HepG2 (cell line): ENCODE data around the gene NEK6. TPM values are rescaled to one million over a fixed set of nuclear protein-coding genes. Genes with fewer than 3 reads are reported as not detected.

Experiments
- CREM ChIP-seq, 2 experiments: sonication (generic) in 1 of 2; formaldehyde crosslinking in 1 of 2; IDR thresholded peaks; 2 replicates each; pipeline versions ENCODE4 v1.4.0 to v1.6.1; 2016 to 2020; ENCODE audit warnings: antibody characterized with exemption in 1 of 2, mild to moderate bottlenecking in 1 of 2, missing genetic modification reagents in 1 of 2
- HMG20A ChIP-seq: IDR thresholded peaks from 2 replicates; pipeline ENCODE4 v1.6.1; 2016; ENCODE audit warnings: borderline replicate concordance
- NFE2L2 ChIP-seq: fragments of 150-350 bp; IDR thresholded peaks from 2 replicates; pipeline ENCODE4 v1.6.1; 2014; ENCODE audit warnings: low read length
- SP4 ChIP-seq: sonication (generic); formaldehyde crosslinking; IDR thresholded peaks from 2 replicates; pipeline ENCODE4 v1.8.1; 2023; ENCODE audit warnings: mild to moderate bottlenecking, missing genetic modification reagents
- ZNF292 ChIP-seq: sonication (generic); formaldehyde crosslinking; IDR thresholded peaks from 2 replicates; pipeline ENCODE4 v1.8.1; 2022; ENCODE audit warnings: mild to moderate bottlenecking, low read depth, missing genetic modification reagents, borderline replicate concordance
- polyA plus RNA-seq, 8 experiments: library from polyadenylated mRNA; depleted of rRNA in 3 of 8; stranded (reverse) in 7 of 8; unstranded in 1 of 8; fragments of >200 nt; fragmentation: Illumina TruSeq in 4 of 8; extraction: Trizol in 4 of 8; gene quantifications; 2 replicates each; pipeline versions ENCODE4 v1.2.1 to v1.2.3, GENCODE V29; 2011 to 2016; ENCODE audit warnings: low read depth in 4 of 8, missing spikeins in 1 of 8, mixed read lengths in 1 of 8; ENCODE audit not compliant: insufficient read depth in 1 of 8
- total RNA-seq, 5 experiments: library from RNA; depleted of rRNA; stranded (reverse); fragments of >200 nt; fragmentation: Illumina TruSeq; extraction: Trizol; gene quantifications; 2 replicates each; pipeline ENCODE4 v1.2.3, GENCODE V29; 2016; ENCODE audit warnings: low read depth in 1 of 5
- TF ChIP-seq, protein P1 (sequence below): IDR thresholded peaks from 2 replicates; pipeline ENCODE4 v1.4.0; 2020; ENCODE audit warnings: mild to moderate bottlenecking, missing genetic modification reagents
- TF ChIP-seq, protein P2 (sequence below): sonication (generic); formaldehyde crosslinking; IDR thresholded peaks from 2 replicates; pipeline ENCODE4 v1.4.0; 2020; ENCODE audit warnings: mild to moderate bottlenecking, missing genetic modification reagents
- TF ChIP-seq, protein P3 (sequence below): sonication (generic); formaldehyde crosslinking; IDR thresholded peaks from 2 replicates; pipeline ENCODE4 v1.4.0; 2020; ENCODE audit warnings: missing genetic modification reagents
- TF ChIP-seq, protein P4 (sequence below): sonication (generic); formaldehyde crosslinking; IDR thresholded peaks from 2 replicates; pipeline ENCODE4 v1.4.0; 2020; ENCODE audit warnings: missing genetic modification reagents, low read depth, mild to moderate bottlenecking, borderline replicate concordance
- TF ChIP-seq, protein P5 (sequence below): sonication (generic); formaldehyde crosslinking; conservative IDR thresholded peaks from 2 replicates; pipeline ENCODE4 v1.4.0; 2020; ENCODE audit warnings: missing genetic modification reagents

The NEK6 gene
- total and polyA plus RNA-seq, 2 of the 13 experiments (the other 11 are each of a cell fraction or from before 2014, with no cell fraction given), result 30.4 to 119 TPM

DNA sequence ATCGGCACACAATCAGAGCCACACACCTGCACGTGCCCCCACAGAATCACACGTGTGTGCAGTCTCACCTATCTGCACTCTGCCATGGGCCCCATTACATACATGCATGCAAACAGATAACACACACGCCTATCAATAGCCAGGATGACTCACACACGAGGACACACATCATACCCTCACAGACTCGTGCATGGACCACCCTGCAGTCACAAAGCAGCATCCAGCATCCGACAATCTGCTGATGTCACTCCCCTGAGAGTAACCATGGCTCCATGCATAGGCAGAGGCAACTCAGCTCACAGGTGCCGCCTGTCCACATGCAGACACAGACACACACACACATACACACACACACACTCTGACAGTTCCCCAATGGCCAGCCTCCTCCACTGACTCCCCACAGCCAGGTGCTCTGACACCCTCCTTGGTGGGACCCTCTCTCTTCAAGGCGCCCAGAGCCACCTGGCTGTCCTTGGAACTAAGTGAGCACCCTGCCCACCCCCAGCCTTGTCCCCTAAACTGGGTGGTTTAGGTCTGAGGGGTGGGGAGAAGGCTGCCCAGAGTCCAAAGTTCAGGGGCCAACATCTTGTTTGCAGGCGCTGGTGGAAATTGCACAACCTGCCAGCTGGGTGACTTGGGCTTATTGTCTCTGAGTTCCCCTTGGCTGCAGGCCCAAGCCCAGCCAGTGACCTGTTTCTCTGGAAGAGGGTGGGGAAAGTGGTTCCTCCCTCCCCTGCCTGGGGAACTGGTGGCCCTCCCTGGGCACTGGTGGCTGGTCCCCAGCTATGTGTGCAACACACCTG, 34.6 kb upstream of the NEK6 start (continued):
- TF ChIP-seq, protein P1, sequence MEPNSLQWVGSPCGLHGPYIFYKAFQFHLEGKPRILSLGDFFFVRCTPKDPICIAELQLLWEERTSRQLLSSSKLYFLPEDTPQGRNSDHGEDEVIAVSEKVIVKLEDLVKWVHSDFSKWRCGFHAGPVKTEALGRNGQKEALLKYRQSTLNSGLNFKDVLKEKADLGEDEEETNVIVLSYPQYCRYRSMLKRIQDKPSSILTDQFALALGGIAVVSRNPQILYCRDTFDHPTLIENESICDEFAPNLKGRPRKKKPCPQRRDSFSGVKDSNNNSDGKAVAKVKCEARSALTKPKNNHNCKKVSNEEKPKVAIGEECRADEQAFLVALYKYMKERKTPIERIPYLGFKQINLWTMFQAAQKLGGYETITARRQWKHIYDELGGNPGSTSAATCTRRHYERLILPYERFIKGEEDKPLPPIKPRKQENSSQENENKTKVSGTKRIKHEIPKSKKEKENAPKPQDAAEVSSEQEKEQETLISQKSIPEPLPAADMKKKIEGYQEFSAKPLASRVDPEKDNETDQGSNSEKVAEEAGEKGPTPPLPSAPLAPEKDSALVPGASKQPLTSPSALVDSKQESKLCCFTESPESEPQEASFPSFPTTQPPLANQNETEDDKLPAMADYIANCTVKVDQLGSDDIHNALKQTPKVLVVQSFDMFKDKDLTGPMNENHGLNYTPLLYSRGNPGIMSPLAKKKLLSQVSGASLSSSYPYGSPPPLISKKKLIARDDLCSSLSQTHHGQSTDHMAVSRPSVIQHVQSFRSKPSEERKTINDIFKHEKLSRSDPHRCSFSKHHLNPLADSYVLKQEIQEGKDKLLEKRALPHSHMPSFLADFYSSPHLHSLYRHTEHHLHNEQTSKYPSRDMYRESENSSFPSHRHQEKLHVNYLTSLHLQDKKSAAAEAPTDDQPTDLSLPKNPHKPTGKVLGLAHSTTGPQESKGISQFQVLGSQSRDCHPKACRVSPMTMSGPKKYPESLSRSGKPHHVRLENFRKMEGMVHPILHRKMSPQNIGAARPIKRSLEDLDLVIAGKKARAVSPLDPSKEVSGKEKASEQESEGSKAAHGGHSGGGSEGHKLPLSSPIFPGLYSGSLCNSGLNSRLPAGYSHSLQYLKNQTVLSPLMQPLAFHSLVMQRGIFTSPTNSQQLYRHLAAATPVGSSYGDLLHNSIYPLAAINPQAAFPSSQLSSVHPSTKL (CRISPR knock-in tag), result peak; percentile 95
- TF ChIP-seq CREM (IDR thresholded peaks at IDR 0.05), result peak; percentile 78; the same call in 1 of the 2 replicates
- TF ChIP-seq CREM (CRISPR knock-in tag; IDR thresholded peaks at IDR 0.05), result no peak
- TF ChIP-seq, protein P2, sequence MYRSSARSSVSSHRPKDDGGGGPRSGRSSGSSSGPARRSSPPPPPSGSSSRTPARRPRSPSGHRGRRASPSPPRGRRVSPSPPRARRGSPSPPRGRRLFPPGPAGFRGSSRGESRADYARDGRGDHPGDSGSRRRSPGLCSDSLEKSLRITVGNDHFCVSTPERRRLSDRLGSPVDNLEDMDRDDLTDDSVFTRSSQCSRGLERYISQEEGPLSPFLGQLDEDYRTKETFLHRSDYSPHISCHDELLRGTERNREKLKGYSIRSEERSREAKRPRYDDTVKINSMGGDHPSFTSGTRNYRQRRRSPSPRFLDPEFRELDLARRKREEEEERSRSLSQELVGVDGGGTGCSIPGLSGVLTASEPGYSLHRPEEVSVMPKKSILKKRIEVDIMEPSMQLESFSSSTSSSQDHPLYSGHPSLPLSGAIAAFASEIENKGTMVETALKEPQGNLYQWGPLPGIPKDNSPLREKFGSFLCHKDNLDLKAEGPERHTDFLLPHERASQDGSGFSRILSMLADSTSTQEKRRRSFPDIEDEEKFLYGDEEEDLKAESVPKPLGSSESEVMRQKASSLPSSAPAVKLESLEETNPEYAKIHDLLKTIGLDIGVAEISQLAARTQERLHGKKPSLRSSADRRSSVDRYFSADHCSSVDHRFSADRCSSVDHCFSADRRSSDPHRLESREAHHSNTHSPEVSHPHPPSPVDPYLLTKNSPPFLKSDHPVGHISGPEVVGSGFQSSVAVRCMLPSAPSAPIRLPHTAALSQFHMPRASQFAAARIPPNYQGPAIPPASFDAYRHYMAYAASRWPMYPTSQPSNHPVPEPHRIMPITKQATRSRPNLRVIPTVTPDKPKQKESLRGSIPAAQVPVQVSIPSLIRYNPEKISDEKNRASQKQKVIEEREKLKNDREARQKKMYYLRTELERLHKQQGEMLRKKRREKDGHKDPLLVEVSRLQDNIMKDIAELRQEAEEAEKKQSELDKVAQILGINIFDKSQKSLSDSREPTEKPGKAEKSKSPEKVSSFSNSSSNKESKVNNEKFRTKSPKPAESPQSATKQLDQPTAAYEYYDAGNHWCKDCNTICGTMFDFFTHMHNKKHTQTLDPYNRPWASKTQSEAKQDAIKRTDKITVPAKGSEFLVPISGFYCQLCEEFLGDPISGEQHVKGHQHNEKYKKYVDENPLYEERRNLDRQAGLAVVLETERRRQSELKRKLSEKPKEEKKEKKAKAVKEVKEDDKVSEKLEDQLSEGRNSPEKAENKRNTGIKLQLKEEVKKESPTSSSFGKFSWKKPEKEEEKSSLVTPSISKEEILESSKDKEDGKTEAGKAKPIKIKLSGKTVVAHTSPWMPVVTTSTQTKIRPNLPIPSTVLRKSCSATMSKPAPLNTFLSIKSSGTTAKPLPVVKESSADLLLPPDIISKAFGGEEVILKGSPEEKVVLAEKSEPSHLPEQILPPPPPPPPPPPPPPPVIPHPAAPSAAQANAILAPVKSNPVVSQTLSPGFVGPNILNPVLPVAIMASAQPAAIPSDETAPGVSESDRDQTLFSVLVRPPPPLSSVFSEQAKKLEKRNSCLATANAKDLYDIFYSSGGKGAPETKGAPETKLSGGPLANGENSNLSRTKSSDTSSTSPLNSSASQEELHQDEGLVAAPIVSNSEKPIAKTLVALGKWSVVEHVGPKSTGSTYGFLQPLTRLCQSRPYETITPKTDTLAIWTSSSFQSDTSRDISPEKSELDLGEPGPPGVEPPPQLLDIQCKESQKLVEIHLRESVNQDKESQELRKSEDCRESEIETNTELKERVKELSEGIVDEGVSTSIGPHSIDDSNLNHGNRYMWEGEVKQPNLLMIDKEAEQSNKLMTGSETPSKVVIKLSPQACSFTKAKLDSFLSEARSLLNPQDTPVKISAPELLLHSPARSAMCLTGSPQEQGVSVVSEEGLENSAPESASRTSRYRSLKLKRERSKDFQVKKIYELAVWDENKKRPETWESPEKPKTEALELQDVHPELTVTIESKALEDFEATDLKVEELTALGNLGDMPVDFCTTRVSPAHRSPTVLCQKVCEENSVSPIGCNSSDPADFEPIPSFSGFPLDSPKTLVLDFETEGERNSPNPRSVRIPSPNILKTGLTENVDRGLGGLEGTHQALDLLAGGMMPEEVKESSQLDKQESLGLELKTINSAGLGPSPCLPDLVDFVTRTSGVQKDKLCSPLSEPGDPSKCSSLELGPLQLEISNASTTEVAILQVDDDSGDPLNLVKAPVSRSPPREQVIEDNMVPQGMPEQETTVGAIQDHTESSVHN, result no peak
- TF ChIP-seq, protein P3, sequence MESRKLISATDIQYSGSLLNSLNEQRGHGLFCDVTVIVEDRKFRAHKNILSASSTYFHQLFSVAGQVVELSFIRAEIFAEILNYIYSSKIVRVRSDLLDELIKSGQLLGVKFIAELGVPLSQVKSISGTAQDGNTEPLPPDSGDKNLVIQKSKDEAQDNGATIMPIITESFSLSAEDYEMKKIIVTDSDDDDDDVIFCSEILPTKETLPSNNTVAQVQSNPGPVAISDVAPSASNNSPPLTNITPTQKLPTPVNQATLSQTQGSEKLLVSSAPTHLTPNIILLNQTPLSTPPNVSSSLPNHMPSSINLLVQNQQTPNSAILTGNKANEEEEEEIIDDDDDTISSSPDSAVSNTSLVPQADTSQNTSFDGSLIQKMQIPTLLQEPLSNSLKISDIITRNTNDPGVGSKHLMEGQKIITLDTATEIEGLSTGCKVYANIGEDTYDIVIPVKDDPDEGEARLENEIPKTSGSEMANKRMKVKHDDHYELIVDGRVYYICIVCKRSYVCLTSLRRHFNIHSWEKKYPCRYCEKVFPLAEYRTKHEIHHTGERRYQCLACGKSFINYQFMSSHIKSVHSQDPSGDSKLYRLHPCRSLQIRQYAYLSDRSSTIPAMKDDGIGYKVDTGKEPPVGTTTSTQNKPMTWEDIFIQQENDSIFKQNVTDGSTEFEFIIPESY (CRISPR knock-in tag), result peak; percentile 54; the same call in 1 of the 2 replicates
- TF ChIP-seq ZNF292 (CRISPR knock-in tag), result peak; percentile 99
- TF ChIP-seq, protein P4, sequence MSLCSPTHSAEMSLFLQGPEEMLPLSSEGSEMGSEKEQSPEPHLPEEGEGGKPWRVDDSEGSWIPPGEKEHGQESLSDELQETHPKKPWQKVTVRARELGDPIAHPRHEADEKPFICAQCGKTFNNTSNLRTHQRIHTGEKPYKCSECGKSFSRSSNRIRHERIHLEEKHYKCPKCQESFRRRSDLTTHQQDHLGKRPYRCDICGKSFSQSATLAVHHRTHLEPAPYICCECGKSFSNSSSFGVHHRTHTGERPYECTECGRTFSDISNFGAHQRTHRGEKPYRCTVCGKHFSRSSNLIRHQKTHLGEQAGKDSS (CRISPR knock-in tag), result peak; percentile 48; the same call in 1 of the 2 replicates
- TF ChIP-seq HMG20A (CRISPR knock-in tag), result peak; percentile 82; the same call in 1 of the 2 replicates
- no peak for TF ChIP-seq NFE2L2
- TF ChIP-seq, protein P5, sequence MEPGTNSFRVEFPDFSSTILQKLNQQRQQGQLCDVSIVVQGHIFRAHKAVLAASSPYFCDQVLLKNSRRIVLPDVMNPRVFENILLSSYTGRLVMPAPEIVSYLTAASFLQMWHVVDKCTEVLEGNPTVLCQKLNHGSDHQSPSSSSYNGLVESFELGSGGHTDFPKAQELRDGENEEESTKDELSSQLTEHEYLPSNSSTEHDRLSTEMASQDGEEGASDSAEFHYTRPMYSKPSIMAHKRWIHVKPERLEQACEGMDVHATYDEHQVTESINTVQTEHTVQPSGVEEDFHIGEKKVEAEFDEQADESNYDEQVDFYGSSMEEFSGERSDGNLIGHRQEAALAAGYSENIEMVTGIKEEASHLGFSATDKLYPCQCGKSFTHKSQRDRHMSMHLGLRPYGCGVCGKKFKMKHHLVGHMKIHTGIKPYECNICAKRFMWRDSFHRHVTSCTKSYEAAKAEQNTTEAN, result peak; percentile 94
- TF ChIP-seq SP4, result peak; percentile 45; the same call in 1 of the 2 replicates
